Left renal cortex interstitium (tissue), 4 donors: ENCODE measurements around the gene LSM14A. TPM values are rescaled to one million over a fixed set of nuclear protein-coding genes. Genes with fewer than 3 reads are reported as not detected.
"Not testable (repeated sequence)": the region's sequence is repeated elsewhere in the genome, so short reads cannot be mapped to it uniquely, and the experiment has no call there.

Experiments used
- DNase-seq, 4 donors: peaks; one replicate each; pipeline ENCODE4 v3.0.0-alpha.2; 2013; ENCODE audit warnings: low read depth in 4 of 4, low spot score in 2 of 4, missing footprints in 1 of 4
- polyA plus RNA-seq, 4 donors: library from polyadenylated mRNA; unstranded; fragments of 120-200 nt; gene quantifications; one replicate each; pipeline ENCODE4 v1.2.1, GENCODE V29; 2013; ENCODE audit not compliant: insufficient read length in 4 of 4

Gene LSM14A
- polyA plus RNA-seq, 4 donors = 154 to 199 (median 172) TPM

DNA sequence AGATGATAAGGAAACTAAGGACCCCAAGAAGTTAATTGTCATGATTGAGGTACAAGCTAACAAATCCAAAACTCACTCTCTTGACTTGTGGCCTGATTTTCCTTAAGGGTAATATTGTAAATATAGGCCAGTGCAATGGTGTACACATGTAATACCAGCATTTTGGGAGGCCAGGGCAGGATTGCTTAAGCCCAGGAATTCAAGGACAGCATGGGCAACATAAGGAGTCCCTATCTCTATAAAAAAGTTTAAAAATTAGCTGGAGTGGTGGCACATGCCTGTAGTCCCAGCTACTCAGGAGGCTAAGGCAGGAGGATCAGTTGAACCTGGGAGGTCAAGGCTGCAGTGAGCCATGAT is 53.3 kb downstream of the LSM14A start:
- DNase-seq = no peak

DNA sequence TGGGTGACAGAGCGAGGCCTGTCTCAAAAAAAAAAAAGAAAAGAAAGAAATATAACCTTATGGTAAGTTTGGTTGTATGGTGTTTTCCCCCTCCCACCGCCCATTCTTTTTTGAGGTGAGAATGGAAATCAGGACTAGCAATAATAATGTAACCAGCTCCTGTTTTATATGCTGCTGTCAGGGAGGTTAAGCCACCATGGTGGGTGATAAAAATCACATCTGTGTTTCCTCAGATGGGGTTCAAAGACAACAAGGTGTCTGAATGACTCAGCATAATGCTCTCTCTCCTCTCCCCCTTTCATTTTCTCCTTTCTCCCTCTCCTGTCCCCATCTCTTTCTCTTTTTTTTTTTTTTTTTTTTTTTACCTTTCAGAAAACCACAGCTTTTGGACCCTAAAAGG is 53.7 kb downstream of the LSM14A start:
- no peak for DNase-seq

DNA sequence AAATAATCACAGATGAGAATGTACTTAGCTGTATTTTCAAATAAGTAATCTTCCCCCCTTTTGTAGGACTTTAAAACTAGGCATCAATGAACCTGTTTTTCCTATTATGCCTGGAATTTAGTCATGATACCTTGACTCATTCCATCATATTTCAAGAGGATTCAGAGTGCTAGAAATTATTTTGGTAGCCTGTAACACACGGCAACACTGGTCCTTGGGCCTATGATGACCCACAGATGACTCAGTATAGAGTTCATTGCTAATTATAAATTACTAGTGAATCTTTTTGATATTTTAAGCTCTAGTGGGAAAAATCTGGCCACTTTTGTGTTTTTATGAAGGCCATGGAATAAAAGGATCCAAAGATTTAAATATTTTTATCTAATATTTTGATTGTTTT is 56.0 kb downstream of the LSM14A start:
- DNase-seq = no peak

DNA sequence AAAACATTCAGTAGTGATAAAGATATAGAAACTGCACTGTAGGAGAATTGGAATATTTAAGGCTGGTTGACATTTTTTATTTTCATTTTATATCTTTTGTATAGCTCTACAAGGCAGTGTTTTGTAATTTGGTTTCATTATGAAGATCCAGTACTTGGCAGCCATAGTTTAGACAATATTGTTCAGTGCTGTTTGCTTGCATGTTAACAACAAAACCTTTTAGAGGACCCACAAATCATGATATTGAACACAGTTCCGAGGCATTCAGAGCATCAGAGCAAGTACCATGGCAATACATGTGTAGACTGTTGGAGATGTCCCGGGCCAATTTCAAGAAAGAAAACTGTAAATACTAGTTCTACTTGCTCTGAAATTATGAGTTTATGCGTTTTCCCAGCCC is 56.5 kb downstream of the LSM14A start:
- DNase-seq = no peak

DNA sequence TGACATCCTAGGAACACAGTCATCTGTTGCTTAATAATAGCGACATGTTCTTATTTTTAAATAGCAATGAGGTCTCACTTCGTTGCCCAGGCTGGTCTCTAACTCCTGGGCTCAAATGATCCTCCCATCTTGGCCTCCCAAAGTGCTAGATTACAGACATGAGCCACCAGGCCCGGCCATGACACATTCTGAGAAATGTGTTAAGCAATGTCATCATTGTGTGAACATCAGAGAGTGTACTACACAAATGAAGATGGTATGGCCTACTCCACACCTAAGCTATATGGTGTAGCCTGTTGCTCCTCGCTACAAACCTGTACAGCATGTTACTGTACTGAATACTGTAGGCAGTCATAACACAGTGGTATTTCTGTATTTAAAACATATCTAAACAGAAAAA is 57.4 kb downstream of the LSM14A start:
- DNase-seq = no peak

DNA sequence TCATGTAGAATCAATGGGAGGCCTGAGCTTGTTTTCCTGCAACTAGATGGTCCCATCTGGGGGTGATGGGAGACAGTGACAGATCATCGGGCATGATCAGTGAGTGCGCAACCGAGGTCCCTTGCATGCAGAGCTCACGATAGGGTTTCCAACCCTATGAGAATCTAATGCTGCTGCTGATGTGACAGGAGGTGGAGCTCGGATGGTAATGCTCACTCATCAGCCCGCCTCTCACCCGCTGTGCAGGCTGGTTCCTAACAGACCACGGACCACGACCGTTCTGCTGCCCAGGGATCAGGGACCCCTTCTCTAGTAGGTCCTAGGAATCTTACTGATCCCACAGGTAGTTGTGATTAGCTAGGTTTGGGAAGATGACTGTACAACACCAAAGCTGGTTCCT is 58.5 kb downstream of the LSM14A start:
- no peak for DNase-seq

DNA sequence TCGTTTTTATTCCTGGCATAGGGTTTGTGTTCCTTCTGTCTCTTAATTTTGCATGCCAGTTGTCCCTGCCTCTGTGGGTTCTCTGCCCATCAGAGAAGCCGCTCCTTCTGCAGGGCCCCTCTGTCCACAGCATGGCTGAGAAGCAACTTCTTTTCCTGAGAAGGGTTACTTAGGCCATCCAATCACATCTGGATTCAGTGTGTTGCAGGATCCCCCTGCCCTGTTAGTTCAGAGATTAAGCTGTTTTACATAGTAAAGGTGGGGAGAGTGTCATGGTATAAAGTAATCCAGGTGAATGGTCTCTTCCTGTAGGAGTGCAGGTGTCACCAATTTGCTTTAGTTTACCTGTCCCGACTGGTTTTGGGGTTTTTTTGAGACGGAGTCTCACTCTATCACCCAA is 59.1 kb downstream of the LSM14A start:
- no peak for DNase-seq

DNA sequence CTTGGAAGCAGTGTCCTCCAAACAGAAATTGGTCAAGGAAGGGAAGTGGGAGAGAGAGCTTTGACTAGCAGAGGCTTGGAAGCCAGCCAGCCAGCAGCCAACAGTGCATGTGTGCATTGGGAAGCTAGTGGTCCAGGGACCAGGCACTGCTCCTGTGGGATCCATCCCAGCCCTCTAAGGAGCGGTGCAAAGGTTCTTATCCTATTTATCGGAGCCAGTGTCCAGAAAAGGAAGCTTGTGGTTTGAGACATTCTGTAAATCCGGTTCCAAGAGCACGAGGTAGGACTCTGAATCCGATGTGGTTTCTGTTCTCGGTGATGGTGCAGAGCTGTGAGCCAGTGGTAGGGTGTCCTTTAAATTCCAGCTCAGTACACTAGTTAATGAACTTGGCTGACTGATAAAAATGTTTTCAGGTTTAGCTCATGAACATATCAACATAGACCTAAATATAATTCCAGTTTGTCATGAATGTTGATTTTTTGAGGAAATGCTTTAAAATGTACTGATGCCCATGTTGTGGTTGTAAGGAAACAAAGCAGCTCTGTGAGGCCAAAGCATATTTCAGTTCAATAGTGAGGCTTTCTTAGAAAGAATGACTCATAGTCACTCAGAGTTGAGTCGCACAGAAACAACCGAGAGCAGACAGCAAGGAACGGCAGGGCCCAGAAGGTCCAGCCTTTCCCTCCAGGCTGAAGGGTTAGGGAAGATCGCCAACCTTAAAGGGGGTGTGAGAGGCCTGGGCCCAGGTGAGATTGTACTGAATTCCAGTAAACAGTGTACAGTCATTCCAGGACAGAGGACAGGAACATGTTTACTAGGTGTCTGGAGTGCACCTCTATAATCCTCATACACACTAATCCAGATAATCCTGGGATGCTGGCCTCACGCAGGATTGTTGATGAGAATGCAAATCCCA is 60.5 kb downstream of the LSM14A start:
- DNase-seq = no peak

DNA sequence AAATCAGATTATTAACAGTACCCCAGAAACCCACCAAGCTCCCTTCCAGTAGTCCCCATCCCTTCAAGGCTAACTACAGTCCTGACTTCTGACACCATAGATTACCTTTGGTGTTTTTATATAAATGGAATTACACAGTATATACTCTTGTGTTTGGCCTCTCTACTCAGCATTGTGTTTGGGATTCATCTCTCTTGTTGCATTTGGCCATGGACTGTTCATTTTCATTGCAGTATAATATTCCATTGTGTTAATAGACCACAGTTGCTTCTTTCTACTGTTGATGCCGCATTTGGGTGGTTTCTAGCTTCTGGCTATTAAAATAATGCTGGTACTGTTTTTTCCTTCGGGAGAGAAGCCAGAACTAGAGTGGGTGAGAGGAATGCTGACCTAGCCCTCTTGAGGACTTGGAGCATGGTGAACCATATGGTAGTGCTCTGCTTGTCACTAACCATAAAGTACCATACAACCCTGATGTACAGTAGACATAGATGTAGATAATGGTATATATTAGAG is 63.2 kb downstream of the LSM14A start:
- DNase-seq = no peak

DNA sequence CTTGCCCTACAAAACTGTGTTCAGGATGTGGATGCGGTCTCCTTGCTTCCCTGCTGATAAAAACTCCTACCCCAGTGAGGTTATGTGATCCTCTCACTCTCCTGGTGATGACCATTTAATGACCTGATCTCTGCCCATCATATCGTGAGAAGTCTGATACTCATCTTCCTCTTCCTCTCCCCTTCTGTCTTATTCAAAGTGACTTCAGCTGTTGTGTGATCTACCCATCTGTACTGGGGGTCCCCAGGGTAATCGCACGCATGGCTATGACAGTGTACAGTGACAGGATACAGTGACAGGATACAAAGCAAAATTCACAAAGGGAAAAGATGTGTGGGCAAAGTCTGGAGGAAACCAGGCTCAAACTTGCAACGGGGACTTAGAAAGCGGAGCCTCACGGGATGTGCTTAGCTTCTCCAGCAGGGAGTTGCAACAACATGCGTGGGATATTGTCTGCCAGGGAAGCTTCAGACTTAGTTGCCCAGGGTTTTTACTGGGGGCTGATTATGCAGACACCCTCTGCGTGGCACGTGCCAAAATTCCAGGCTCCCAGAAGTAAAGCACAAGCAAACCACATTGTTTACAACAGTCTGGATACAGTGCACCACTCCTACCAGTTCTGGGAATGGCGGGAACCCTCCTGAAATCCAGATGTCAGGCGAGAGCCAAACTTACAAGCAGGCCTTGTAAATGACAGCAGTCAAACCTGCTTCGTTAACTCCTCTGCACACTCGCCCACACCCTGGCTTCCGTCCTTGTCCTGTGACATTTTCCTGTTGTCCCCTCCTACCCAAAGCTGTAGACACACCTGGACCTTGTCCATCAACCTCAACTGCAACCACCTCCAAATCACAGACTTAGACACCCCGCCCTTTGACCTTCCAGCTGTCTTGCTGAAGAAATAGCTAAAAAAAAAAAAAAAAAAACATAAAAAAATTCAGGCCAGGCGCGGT is 64.0 kb downstream of the LSM14A start:
- no peak for DNase-seq

DNA sequence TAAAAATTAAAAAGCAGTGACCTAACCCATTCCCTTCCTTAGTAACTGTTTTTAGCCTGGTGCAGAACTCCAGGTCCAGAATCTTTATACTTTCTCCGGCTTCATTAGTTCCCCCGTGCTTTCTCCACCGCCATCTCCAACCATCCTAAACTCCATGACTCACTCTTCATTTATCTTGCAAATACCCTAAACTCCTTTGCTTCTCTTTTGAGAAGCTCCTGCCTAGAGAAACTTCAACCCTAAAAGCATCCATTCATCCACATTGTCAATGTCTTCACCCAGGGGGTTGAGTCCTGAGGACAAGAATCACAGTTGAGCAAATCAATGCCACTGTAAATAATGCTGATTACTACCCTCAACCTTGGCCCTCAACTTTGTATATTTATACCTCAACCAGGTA is 65.0 kb downstream of the LSM14A start:
- DNase-seq = no peak

DNA sequence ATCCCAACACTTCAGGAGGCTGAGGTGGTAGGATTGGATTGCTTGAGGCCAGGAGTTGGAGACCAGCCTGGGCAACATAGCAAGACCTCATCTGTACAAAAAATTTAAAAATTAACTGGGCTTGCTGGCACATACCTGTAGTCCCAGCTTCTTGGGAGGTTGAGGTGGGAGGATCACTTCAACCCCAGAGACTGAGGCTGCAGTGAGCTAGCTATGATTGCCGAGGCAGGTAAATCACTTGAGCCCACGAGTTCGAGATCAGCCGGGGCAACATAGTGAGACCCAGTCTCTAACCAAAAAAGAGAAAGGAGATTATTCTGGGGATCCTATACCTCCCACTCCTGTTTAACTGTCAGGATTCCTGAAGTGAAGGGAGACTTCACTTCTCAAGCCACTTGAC is 65.6 kb downstream of the LSM14A start:
- no peak for DNase-seq

DNA sequence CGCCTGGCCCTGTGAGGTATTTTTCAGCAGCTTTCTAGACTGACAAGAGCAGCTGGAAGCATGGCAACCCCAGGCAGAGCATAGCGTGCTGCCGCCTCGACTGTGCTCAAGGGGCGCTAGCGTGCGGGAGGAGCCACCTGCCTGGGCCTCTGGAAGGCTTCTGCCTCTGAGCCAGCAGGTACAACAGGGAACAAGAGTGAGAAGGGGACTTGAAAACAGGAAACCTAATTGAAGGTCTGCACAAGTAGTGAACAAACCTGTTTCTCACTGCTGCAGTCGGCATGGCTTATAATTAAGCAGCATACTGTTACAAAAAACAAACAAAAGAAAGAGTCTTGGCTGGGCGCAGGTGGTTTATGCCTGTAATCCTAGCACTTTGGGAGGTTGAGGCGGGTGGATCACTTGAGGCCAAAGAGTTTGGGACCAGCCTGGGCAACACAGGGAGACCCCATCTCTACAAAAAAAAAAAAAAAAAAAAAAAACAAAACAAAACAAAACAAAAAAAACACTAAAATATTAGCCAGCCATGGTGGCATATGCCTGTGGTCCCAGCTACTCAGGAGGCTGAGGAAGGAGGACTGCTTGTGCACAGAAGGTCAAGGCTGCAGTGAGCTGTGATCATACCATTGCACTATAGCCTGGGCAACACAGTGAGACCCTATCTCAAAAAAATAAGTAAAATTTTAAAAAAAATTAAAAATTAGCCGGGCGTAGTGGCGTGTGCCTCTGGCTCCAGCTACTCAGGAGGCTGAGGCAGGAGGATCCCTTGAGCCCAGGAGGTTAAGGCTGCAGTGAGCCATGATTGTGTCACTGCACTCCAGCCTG is 69.4 kb downstream of the LSM14A start:
- no peak for DNase-seq

DNA sequence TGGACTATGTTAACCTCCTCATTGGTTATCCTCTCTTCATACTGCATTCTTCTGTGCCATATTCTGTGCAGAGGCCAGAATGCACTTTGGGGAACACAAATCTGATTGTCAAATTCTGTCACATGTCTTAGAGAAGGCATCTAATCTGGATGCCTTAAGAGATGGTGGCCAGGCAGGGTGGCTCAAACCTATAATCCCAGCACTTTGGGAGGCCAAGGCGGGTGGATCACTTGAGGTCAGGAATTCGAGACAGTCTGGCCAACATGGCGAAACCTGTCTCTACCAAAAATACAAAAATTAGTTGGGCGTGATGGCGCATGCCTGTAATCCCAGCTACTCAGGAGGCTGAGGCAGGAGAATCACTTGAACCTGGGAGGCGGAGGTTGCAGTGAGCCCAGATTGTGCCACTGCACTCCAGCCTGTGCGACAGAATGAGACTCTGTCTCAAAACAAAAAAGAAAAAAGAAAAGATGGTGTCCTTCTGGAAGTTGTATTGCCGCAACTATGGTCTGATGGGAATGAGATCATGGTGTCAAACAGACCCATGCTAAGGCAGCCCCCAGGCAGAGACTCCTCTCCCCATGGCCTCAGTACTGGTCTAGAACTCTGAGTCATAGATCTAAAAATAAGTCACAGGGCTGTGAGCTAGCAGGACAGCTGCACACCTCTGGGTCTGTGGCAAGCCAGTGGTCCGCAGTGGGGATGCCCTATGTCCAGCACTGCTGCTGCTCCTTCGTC is 71.0 kb downstream of the LSM14A start:
- DNase-seq = not testable (repeated sequence)

DNA sequence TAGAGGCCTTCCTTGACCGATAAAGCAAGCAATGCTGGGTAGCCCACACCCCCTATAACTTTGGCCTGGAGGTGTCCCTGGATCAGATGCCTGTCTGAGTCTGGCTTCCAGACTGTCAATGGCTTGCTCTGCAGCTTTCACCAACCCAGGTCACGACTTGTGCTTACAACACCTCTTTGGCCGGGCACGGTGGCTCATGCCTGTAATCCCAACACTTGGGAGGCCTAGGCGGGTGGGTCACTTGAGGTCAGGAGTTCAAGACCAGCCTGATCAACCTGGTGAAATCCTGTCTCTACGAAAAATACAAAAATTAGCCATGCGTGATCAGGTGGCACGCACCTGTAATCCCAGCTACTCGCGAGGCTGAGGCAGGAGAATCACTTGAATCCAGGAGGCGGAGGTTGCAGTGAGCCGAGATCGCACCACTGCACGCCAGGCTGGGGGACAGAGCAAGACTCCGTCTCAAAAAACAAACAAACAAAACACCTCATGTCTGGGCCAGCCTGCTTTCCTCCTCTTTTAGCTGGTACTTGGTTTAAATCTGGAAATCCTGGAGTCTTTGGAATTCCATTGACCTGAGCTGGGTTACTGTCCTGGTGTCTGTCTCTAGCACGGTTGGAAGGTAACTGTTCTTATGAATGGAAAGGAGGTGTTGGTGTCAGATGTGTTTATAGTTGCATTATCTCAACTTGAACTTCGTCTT is 71.7 kb downstream of the LSM14A start:
- DNase-seq = no peak

DNA sequence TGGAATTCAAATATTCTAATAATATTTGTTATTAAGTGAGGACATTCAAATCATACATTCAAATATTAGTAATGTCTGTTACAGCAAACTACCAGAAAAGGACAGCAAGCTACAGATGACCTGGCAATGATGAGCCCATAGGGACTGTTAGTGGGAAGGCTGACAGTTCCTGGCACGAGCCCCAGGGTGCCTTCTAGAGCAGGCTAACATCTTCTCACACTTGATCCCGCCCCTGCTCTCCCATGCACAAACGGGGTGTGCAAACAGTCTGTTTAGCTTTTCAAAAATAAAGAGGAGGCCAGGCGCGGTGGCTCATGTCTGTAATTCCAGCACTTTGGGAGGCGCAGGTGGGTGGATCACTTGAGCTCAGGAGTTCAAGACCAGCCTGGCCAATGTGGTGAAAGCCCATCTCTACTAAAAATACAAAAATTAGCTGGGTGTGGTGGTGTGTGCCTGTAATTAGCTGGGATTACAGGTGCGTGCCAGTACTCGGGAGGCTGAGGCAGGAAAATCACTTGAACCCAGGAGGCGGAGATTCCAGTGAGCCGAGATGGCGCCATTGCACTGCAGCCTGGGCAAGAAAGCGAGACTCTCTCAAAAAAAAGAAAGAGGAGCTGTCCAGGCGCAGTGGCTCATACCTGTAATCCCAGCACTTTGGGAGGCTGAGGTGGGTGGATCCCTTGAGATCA is 72.5 kb downstream of the LSM14A start:
- no peak for DNase-seq

DNA sequence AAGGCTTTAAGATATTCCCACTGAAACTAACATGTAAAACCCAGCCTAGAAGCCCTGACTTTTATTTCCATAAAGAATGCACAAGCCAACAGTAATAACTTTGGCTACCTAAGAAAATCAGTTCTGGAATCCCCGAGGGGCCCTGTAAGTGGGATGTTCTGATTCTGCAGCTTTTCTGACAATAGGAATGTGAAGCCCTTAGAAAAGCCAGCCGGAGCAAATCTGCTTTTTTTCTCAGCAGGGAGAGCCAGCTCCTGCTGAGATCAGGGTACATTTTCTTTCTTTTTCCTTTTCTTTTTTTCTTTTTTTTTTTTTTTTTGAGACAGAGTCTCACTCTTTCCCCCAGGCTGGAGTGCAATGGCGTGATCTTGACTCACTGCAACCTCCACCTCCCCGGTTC is 74.0 kb downstream of the LSM14A start:
- DNase-seq = no peak

DNA sequence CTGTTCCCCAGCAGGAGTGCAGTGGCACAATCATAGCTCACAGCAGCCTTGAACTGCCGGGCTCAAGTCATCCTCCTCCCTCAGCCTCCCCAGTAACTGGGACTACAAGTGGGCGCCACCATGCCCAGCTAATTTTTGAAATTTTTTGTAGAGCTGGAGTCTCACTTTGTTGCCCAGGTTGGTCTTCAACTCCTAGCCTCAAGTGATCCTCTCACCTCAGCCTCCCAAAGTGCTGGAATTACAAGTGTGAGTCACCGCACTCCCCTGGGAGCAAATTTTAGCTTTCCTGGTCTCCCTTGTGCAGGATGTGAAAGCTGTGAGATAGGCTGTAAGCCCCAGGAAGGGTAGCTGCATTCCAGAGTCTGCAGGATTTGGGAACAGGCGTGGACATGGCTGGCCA is 76.6 kb downstream of the LSM14A start:
- no peak for DNase-seq

DNA sequence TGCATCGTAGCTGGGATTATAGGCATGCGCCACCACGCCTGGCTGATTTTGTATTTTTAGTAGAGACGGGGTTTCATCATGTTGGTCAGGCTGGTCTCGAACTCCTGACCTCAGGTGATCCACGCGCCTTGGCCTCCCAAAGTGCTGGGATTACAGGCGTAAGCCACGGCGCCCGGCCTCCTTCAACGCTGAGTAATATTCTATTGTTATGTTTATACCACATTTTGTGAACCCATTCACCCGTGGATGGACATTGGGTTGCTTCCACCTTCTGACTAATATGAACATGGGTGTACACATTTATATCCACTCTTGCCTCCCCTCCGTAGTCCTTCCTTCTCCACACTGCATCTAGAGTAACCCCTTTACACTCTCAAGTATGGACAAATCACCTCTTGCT is 80.9 kb downstream of the LSM14A start:
- not testable (repeated sequence) for DNase-seq
